ENCODE measurements around the gene PIK3CG. TPM values are rescaled to one million over a fixed set of nuclear protein-coding genes. Genes with fewer than 3 reads are reported as not detected.
"Not testable (repeated sequence)": the region's sequence is repeated elsewhere in the genome, so short reads cannot be mapped to it uniquely, and the experiment has no call there.

The PIK3CG gene
- total RNA-seq, 2 donors from 2014 or later: 0.11 TPM; not detected in 1

- H3K27ac Mint-ChIP-seq: no peak overlapping the region
- no peak overlapping the region for H3K4me3 Mint-ChIP-seq
- H3K9me3 Mint-ChIP-seq: no peaks in the 10 kb centered on the region
- no peak for TF ChIP-seq CTCF (conservative IDR thresholded peaks at IDR 0.05)
- Histone ChIP-seq H3K4me3 (ENCODE audit: low read length) (no peak overlapping the region), H3K27ac (ENCODE audit: low read depth, low read length) (no peak overlapping the region), H3K9me3 (ENCODE audit: control insufficient read depth, low read length) (no peaks in the 10 kb centered on the region), H3K27me3 (ENCODE audit: control insufficient read depth, insufficient read depth, low read length, poor library complexity, severe bottlenecking) (no peaks in the 10 kb centered on the region), H3K36me3 (ENCODE audit: control insufficient read depth, insufficient read depth, low read length) (no peaks in the 10 kb centered on the region), H3K4me1 (ENCODE audit: control insufficient read depth, insufficient read depth, low read length) (no peaks in the 10 kb centered on the region), H3K9ac (ENCODE audit: extremely low read depth, low read length, poor library complexity, severe bottlenecking) (no peak overlapping the region)
- peaks cover 22% of the 10 kb centered on the region for H3K27me3 Mint-ChIP-seq (ENCODE audit: insufficient read depth)
- 88 to 100% methylated on average over 1 to 4 of the region's 4 CpGs for WGBS, 2 experiments (ENCODE audit: insufficient coverage in 1 of 2, insufficient read length in 1 of 2)
- H3K4me1 Mint-ChIP-seq: no peaks in the 10 kb centered on the region
- no peak for DNase-seq
- no peaks in the 10 kb centered on the region for H3K36me3 Mint-ChIP-seq (ENCODE audit: low read depth)
Observed at GRCh38 chr7:106895246-106895864, 30.3 kb downstream of the PIK3CG start.

GRCh38 chr7:106896231-106896630, 31.1 kb downstream of the PIK3CG start:
- Histone ChIP-seq H3K4me3 (ENCODE audit: low read length) (no peak overlapping the region), H3K9ac (ENCODE audit: extremely low read depth, low read length, poor library complexity, severe bottlenecking) (no peak overlapping the region), H3K4me1 (ENCODE audit: control insufficient read depth, insufficient read depth, low read length) (no peaks in the 10 kb centered on the region), H3K9me3 (ENCODE audit: control insufficient read depth, low read length) (no peaks in the 10 kb centered on the region), H3K36me3 (ENCODE audit: control insufficient read depth, insufficient read depth, low read length) (no peaks in the 10 kb centered on the region), H3K27me3 (ENCODE audit: control insufficient read depth, insufficient read depth, low read length, poor library complexity, severe bottlenecking) (no peaks in the 10 kb centered on the region), H3K27ac (ENCODE audit: low read depth, low read length) (no peak overlapping the region)
- no peak for DNase-seq
- WGBS, 2 experiments (ENCODE audit: insufficient coverage in 1 of 2, insufficient read length in 1 of 2): 83 to 94% methylated on average over 3 of the region's 3 CpGs
- Mint-ChIP-seq H3K4me3 (no peak overlapping the region), H3K9me3 (no peaks in the 10 kb centered on the region), H3K27me3 (ENCODE audit: insufficient read depth) (peaks cover 31% of the 10 kb centered on the region), H3K36me3 (ENCODE audit: low read depth) (no peaks in the 10 kb centered on the region), H3K4me1 (no peaks in the 10 kb centered on the region), H3K27ac (no peak overlapping the region)
- no peak for TF ChIP-seq CTCF (conservative IDR thresholded peaks at IDR 0.05)

GRCh38 chr7:106897553-106897952, 32.5 kb downstream of the PIK3CG start:
- not testable (repeated sequence) for H3K27ac ChIP-seq (ENCODE audit: low read depth, low read length); H3K36me3 Mint-ChIP-seq (ENCODE audit: low read depth); H3K27ac Mint-ChIP-seq; H3K27me3 ChIP-seq (ENCODE audit: control insufficient read depth, insufficient read depth, low read length, poor library complexity, severe bottlenecking); H3K4me1 Mint-ChIP-seq; H3K4me3 ChIP-seq (ENCODE audit: low read length); DNase-seq; H3K4me1 ChIP-seq (ENCODE audit: control insufficient read depth, insufficient read depth, low read length); H3K9me3 Mint-ChIP-seq; H3K9me3 ChIP-seq (ENCODE audit: control insufficient read depth, low read length); H3K36me3 ChIP-seq (ENCODE audit: control insufficient read depth, insufficient read depth, low read length); H3K4me3 Mint-ChIP-seq; H3K9ac ChIP-seq (ENCODE audit: extremely low read depth, low read length, poor library complexity, severe bottlenecking)
- H3K27me3 Mint-ChIP-seq (ENCODE audit: insufficient read depth): peaks cover 43% of the 10 kb centered on the region
- 93 to 100% methylated on average over 2 to 3 of the region's 3 CpGs for WGBS, 2 experiments (ENCODE audit: insufficient coverage in 1 of 2, insufficient read length in 1 of 2)

GRCh38 chr7:106898967-106899366, 33.9 kb downstream of the PIK3CG start:
- H3K9me3 Mint-ChIP-seq; H3K27ac ChIP-seq (ENCODE audit: low read depth, low read length); H3K36me3 ChIP-seq (ENCODE audit: control insufficient read depth, insufficient read depth, low read length); H3K4me3 Mint-ChIP-seq; DNase-seq; H3K27me3 ChIP-seq (ENCODE audit: control insufficient read depth, insufficient read depth, low read length, poor library complexity, severe bottlenecking); H3K9me3 ChIP-seq (ENCODE audit: control insufficient read depth, low read length); H3K9ac ChIP-seq (ENCODE audit: extremely low read depth, low read length, poor library complexity, severe bottlenecking); H3K36me3 Mint-ChIP-seq (ENCODE audit: low read depth); H3K4me3 ChIP-seq (ENCODE audit: low read length); H3K4me1 ChIP-seq (ENCODE audit: control insufficient read depth, insufficient read depth, low read length); H3K27ac Mint-ChIP-seq; H3K4me1 Mint-ChIP-seq: not testable (repeated sequence)
- H3K27me3 Mint-ChIP-seq (ENCODE audit: insufficient read depth): peaks cover 51% of the 10 kb centered on the region
- WGBS, 2 experiments (ENCODE audit: insufficient coverage in 1 of 2, insufficient read length in 1 of 2): 73% methylated on average over 2 of the region's 2 CpGs; no CpG with 5 or more reads in 1 of the 2 experiments

All from endodermal cell (in vitro differentiated cells).